ENCODE measurements around the gene MRPL52. TPM values are rescaled to one million over a fixed set of nuclear protein-coding genes. Genes with fewer than 3 reads are reported as not detected.

MRPL52 gene
- total RNA-seq, 2 donors from 2014 or later, result 29.3 to 45.1 TPM

GRCh38 chr14:22796087-22796707 is 33.5 kb upstream of the MRPL52 start:
- ATAC-seq, result no peak
- H3K27ac ChIP-seq, result no peak overlapping the region

GRCh38 chr14:22797017-22797917 is 32.4 kb upstream of the MRPL52 start:
- no peaks in the 10 kb centered on the region for H3K9me3 ChIP-seq
- DNase-seq (no peak), ATAC-seq (no peak)
- H3K4me3 ChIP-seq, result no peak overlapping the region
- no peaks in the 10 kb centered on the region for H3K4me1 ChIP-seq
- WGBS, 2 donors, result 35 to 40% methylated on average over 5 of the region's 5 CpGs
- H3K27me3 ChIP-seq, result no peaks in the 10 kb centered on the region
- H3K27ac ChIP-seq, result no peak overlapping the region
- H3K36me3 ChIP-seq (replicated peaks in 1 of 2; ENCODE audit: insufficient read depth in 1 of 2, low read depth in 2 of 2), result no peaks in the 10 kb centered on the region
- intact Hi-C loops (cut with DNase I), result no loop called here
- TF ChIP-seq CTCF (IDR thresholded peaks at IDR 0.05), result no peak
- no peak for TF ChIP-seq POLR2A (IDR thresholded peaks at IDR 0.05)

More at GRCh38 chr14:22796087-22796707, 33.5 kb upstream of the MRPL52 start:
- Histone ChIP-seq H3K27me3 (no peaks in the 10 kb centered on the region), H3K4me1 (no peaks in the 10 kb centered on the region), H3K36me3 (replicated peaks in 1 of 2; ENCODE audit: insufficient read depth in 1 of 2, low read depth in 2 of 2) (no peaks in the 10 kb centered on the region), H3K9me3 (no peaks in the 10 kb centered on the region), H3K4me3 (no peak overlapping the region)
- intact Hi-C loops (cut with DNase I), result no loop called here
- TF ChIP-seq POLR2A (IDR thresholded peaks at IDR 0.05) (no peak), CTCF (IDR thresholded peaks at IDR 0.05) (no peak)
- 65 to 76% methylated on average over 5 of the region's 5 CpGs for WGBS, 2 donors
- no peak for DNase-seq

GRCh38 chr14:22798528-22798927 is 31.2 kb upstream of the MRPL52 start:
- no peaks in the 10 kb centered on the region for H3K36me3 ChIP-seq (replicated peaks in 1 of 2; ENCODE audit: insufficient read depth in 1 of 2, low read depth in 2 of 2)
- WGBS, 2 donors, result 50 to 64% methylated on average over 2 of the region's 2 CpGs
- DNase-seq, result no peak
- no peak overlapping the region for H3K4me3 ChIP-seq
- no peak for ATAC-seq
- no peaks in the 10 kb centered on the region for H3K4me1 ChIP-seq
- no peak for TF ChIP-seq CTCF (IDR thresholded peaks at IDR 0.05)
- no peak for TF ChIP-seq POLR2A (IDR thresholded peaks at IDR 0.05)
- no peaks in the 10 kb centered on the region for H3K9me3 ChIP-seq
- H3K27me3 ChIP-seq, result no peaks in the 10 kb centered on the region
- H3K27ac ChIP-seq, result no peak overlapping the region
- intact Hi-C loops (cut with DNase I), result no loop called here

- Histone ChIP-seq H3K36me3 (replicated peaks in 1 of 2; ENCODE audit: insufficient read depth in 1 of 2, low read depth in 2 of 2) (no peaks in the 10 kb centered on the region), H3K9me3 (no peaks in the 10 kb centered on the region), H3K27me3 (no peaks in the 10 kb centered on the region), H3K4me1 (no peaks in the 10 kb centered on the region), H3K4me3 (no peak overlapping the region), H3K27ac (no peak overlapping the region)
- ATAC-seq (no peak), DNase-seq (no peak)
- TF ChIP-seq CTCF (IDR thresholded peaks at IDR 0.05), result no peak
- TF ChIP-seq POLR2A (IDR thresholded peaks at IDR 0.05), result no peak
- WGBS, 2 donors, result 86 to 94% methylated on average over 10 of the region's 10 CpGs
- intact Hi-C loops (cut with DNase I), result no loop called here
These were observed 29.3 kb upstream of the MRPL52 start for GRCh38 chr14:22800346-22800745.

Data from body of pancreas (tissue), 4 donors.